Measurements from ENCODE around the gene MARS1.
"Not testable (repeated sequence)": the region's sequence is repeated elsewhere in the genome, so short reads cannot be mapped to it uniquely, and the experiment has no call there.

MARS1 gene

GRCh38 chr12:57496822-57497221, 9.0 kb downstream of the MARS1 start:
- no peak for DNase-seq

GRCh38 chr12:57497223-57498131, 9.6 kb downstream of the MARS1 start:
- DNase-seq: no peak

GRCh38 chr12:57498132-57498502, 10.2 kb downstream of the MARS1 start:
- DNase-seq: no peak

- DNase-seq: no peak
These were observed 10.7 kb downstream of the MARS1 start for GRCh38 chr12:57498571-57498970.

GRCh38 chr12:57500213-57500612, 12.3 kb downstream of the MARS1 start:
- DNase-seq: no peak

GRCh38 chr12:57502311-57502969, 14.6 kb downstream of the MARS1 start:
- DNase-seq: not testable (repeated sequence)

- not testable (repeated sequence) for DNase-seq
These were observed 18.7 kb downstream of the MARS1 start for GRCh38 chr12:57506541-57506940.

GRCh38 chr12:57507796-57508195, 19.9 kb downstream of the MARS1 start:
- not testable (repeated sequence) for DNase-seq

GRCh38 chr12:57511161-57511560, 23.3 kb downstream of the MARS1 start:
- no peak for DNase-seq

GRCh38 chr12:57511588-57512325, 23.9 kb downstream of the MARS1 start:
- no peak for DNase-seq

GRCh38 chr12:57512665-57513064, 24.8 kb downstream of the MARS1 start:
- no peak for DNase-seq

- DNase-seq: no peak
These were observed 25.4 kb downstream of the MARS1 start for GRCh38 chr12:57513266-57513665.

GRCh38 chr12:57513677-57514076, 25.8 kb downstream of the MARS1 start:
- DNase-seq: not testable (repeated sequence)

GRCh38 chr12:57514246-57514645, 26.4 kb downstream of the MARS1 start:
- DNase-seq: not testable (repeated sequence)

GRCh38 chr12:57514720-57515407, 27.0 kb downstream of the MARS1 start:
- no peak for DNase-seq

- DNase-seq: no peak
These were observed 27.6 kb downstream of the MARS1 start for GRCh38 chr12:57515408-57515933.

- no peak for DNase-seq
These were observed 28.2 kb downstream of the MARS1 start for GRCh38 chr12:57515934-57516541.

GRCh38 chr12:57516617-57517153, 28.8 kb downstream of the MARS1 start:
- DNase-seq: no peak

- DNase-seq: no peak
These were observed 29.3 kb downstream of the MARS1 start for GRCh38 chr12:57517187-57517586.

- not testable (repeated sequence) for DNase-seq
These were observed 29.9 kb downstream of the MARS1 start for GRCh38 chr12:57517718-57518117.

- no peak for DNase-seq
These were observed 30.5 kb downstream of the MARS1 start for GRCh38 chr12:57518176-57518919.
